ENCODE results near the gene KIFC1. TPM values are rescaled to one million over a fixed set of nuclear protein-coding genes. Genes with fewer than 3 reads are reported as not detected.
A peak's percentile ranks its signal among the peaks of the same experiment; 100 is the strongest.
"Not testable (repeated sequence)": the region's sequence is repeated elsewhere in the genome, so short reads cannot be mapped to it uniquely, and the experiment has no call there.

The KIFC1 gene
- total and polyA plus RNA-seq, 2 donors from 2014 or later = 2.3 TPM; not detected in 1

DNA sequence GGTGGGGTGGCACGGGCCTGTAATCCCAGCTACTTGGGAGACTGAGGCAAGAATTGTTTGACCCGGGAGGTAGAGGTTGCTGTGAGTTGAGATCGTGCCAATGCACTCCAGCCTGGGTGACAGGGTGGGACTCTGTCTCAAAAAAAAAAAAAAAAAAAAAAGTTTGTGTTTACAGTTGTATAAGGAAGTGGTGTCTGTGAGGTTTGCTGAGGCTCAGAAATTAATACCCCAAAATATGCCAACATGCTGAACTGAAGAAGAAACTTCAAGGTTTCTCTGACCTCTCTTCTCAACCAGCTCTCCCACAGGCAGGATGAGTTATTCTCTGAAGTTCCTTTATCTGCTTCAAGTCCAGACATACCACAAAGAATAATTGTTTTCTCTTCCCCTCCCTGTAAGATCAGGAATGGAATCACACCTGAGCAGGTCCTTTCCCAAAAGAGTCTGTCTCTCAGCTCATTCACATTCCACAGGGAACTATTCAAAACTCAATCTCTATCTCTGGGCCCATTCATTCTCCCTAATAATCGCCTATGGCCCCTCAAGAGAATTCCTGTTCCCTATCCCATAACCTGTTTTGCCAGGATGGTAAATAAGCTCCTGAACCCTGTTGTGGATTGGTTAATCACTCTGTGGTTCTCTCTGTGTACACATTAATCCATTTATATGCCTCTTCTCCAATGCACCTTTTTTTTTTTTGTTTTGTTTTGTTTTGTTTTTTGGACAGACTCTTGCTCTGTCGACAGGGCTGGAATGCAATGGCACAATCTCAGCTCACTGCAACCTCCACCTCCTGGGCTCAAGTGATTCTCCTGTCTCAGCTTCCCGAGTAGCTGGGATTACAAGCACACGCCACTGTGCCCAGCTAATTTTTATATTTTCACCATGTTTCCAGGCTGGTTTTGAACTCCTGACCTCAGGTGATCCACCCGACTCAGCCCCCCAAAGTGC, 17.4 kb upstream of the KIFC1 start:
- Histone ChIP-seq H3K9me3 (ENCODE audit: control insufficient read depth in 2 of 3, insufficient read depth in 1 of 3, low read length in 3 of 3) (no peaks in the 10 kb centered on the region), H3K9ac (ENCODE audit: low read length in 3 of 3) (no peak overlapping the region), H3K27ac (ENCODE audit: low read depth in 2 of 2, low read length in 2 of 2) (no peak overlapping the region), H3K4me1 (ENCODE audit: control insufficient read depth in 2 of 3, insufficient read depth in 2 of 3, low read depth in 1 of 3, low read length in 3 of 3) (no peaks in the 10 kb centered on the region), H3K27me3 (ENCODE audit: control insufficient read depth, insufficient read depth, low read length) (no peaks in the 10 kb centered on the region), H3K36me3 (ENCODE audit: control insufficient read depth in 2 of 3, insufficient read depth in 3 of 3, low read length in 3 of 3) (no peaks in the 10 kb centered on the region), H3K4me3 (ENCODE audit: low read length in 3 of 3) (no peak overlapping the region)
- FAIRE-seq = no peak
- TF ChIP-seq, protein P1, sequence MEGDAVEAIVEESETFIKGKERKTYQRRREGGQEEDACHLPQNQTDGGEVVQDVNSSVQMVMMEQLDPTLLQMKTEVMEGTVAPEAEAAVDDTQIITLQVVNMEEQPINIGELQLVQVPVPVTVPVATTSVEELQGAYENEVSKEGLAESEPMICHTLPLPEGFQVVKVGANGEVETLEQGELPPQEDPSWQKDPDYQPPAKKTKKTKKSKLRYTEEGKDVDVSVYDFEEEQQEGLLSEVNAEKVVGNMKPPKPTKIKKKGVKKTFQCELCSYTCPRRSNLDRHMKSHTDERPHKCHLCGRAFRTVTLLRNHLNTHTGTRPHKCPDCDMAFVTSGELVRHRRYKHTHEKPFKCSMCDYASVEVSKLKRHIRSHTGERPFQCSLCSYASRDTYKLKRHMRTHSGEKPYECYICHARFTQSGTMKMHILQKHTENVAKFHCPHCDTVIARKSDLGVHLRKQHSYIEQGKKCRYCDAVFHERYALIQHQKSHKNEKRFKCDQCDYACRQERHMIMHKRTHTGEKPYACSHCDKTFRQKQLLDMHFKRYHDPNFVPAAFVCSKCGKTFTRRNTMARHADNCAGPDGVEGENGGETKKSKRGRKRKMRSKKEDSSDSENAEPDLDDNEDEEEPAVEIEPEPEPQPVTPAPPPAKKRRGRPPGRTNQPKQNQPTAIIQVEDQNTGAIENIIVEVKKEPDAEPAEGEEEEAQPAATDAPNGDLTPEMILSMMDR (IDR thresholded peaks at IDR 0.05; ENCODE audit: borderline replicate concordance, extremely low read depth, insufficient read depth) = no peak
- DNase-seq = no peak
- intact Hi-C loops (cut with DNase I) = no loop called here

DNA sequence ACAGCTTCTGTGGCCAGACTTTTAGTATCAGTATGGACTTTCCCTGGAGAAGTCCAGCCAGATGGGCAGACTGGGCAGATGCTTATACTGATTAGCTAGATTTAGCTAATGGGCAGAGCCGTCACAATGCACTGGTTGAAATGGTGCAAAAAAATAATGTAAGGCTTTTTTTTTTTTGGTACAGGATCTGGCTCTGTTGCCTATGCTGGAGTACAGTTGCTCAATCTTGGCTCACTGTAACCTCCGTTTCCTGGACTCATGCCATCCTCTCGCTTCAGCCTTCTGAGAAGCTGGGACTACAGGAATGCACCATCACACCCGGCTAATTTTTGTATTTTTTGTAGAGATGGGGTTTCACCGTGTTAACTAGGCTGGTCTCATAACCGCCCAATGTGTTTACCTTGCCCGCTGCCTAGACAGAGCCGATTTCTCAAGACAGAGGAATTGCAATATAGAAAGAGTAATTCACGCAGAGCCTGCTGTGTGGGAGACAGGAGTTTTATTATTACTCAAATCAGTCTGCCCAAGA, 16.4 kb upstream of the KIFC1 start:
- TF ChIP-seq, protein P1 (IDR thresholded peaks at IDR 0.05; ENCODE audit: borderline replicate concordance, extremely low read depth, insufficient read depth) = no peak
- Histone ChIP-seq H3K4me3 (ENCODE audit: low read length in 3 of 3) (no peak overlapping the region), H3K4me1 (ENCODE audit: control insufficient read depth in 2 of 3, insufficient read depth in 2 of 3, low read depth in 1 of 3, low read length in 3 of 3) (no peaks in the 10 kb centered on the region), H3K27ac (ENCODE audit: low read depth in 2 of 2, low read length in 2 of 2) (no peak overlapping the region), H3K9me3 (ENCODE audit: control insufficient read depth in 2 of 3, insufficient read depth in 1 of 3, low read length in 3 of 3) (no peaks in the 10 kb centered on the region), H3K36me3 (ENCODE audit: control insufficient read depth in 2 of 3, insufficient read depth in 3 of 3, low read length in 3 of 3) (no peaks in the 10 kb centered on the region), H3K9ac (ENCODE audit: low read length in 3 of 3) (no peak overlapping the region), H3K27me3 (ENCODE audit: control insufficient read depth, insufficient read depth, low read length) (no peaks in the 10 kb centered on the region)
- DNase-seq (peak in 2 of 5 donors; percentile 49 to 79), FAIRE-seq (no peak)
- intact Hi-C loops (cut with DNase I) = no loop called here

DNA sequence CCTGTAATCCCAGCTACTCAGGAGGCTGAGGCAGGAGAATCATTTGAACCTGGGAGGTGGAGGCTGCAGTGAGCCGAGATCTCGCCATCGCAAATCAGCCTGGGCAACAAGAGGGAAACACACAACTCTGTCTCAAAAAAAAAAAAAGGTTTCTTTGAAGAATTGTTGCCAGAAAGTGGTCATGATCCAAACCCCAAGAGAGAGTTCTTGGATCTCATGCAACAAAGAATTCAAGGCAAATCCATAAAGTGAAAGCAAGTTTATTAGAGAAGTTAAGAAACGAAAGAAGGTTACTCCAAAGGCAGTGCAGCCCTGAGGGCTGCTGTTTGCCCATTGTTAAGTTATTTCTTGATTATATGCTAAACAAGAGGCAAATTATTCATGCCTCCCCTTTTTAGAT, 14.5 kb upstream of the KIFC1 start:
- Histone ChIP-seq H3K9ac (ENCODE audit: low read length in 3 of 3) (no peak overlapping the region), H3K9me3 (ENCODE audit: control insufficient read depth in 2 of 3, insufficient read depth in 1 of 3, low read length in 3 of 3) (no peaks in the 10 kb centered on the region), H3K4me1 (ENCODE audit: control insufficient read depth in 2 of 3, insufficient read depth in 2 of 3, low read depth in 1 of 3, low read length in 3 of 3) (no peaks in the 10 kb centered on the region), H3K27me3 (ENCODE audit: control insufficient read depth, insufficient read depth, low read length) (no peaks in the 10 kb centered on the region), H3K4me3 (ENCODE audit: low read length in 3 of 3) (no peak overlapping the region), H3K36me3 (ENCODE audit: control insufficient read depth in 2 of 3, insufficient read depth in 3 of 3, low read length in 3 of 3) (no peaks in the 10 kb centered on the region), H3K27ac (ENCODE audit: low read depth in 2 of 2, low read length in 2 of 2) (no peak overlapping the region)
- intact Hi-C loops (cut with DNase I) = no loop called here
- DNase-seq (no peak), FAIRE-seq (no peak)
- TF ChIP-seq, protein P1 (IDR thresholded peaks at IDR 0.05; ENCODE audit: borderline replicate concordance, extremely low read depth, insufficient read depth) = no peak

DNA sequence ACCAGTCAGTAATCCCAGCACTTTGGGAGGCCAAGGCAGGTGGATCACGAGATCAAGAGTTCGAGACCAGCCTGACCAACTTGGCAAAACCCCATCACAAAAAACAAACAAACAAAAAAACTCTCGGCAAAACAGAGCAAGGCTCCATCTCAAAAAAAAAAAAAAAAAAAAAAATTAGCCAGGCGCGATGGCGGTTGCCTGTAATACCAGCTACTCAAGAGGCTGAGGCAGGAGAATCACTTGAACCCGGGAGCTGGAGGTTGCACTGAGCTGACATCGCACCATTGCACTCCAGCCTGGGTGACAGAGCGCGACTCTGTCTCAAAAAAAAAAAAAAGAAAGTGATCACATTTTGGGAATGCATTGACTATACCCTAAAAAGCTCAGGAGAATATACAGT, 12.4 kb upstream of the KIFC1 start:
- H3K9ac ChIP-seq (ENCODE audit: low read length in 3 of 3); intact Hi-C loops (cut with DNase I); H3K27me3 ChIP-seq (ENCODE audit: control insufficient read depth, insufficient read depth, low read length); H3K4me3 ChIP-seq (ENCODE audit: low read length in 3 of 3); H3K27ac ChIP-seq (ENCODE audit: low read depth in 2 of 2, low read length in 2 of 2); DNase-seq; H3K4me1 ChIP-seq (ENCODE audit: control insufficient read depth in 2 of 3, insufficient read depth in 2 of 3, low read depth in 1 of 3, low read length in 3 of 3); FAIRE-seq; H3K9me3 ChIP-seq (ENCODE audit: control insufficient read depth in 2 of 3, insufficient read depth in 1 of 3, low read length in 3 of 3); H3K36me3 ChIP-seq (ENCODE audit: control insufficient read depth in 2 of 3, insufficient read depth in 3 of 3, low read length in 3 of 3): not testable (repeated sequence)
